A673 (cell line): ENCODE results near the gene ADGRE2. TPM values are rescaled to one million over a fixed set of nuclear protein-coding genes. Genes with fewer than 3 reads are reported as not detected.

ENCODE experiments used
- BruUV-seq: library from RNA; stranded (reverse); fragments of 400-500 nt; replicated peaks from 2 replicates; lab custom pipeline; 2021; lab: Mats Ljungman, UMichigan
- CTCF ChIA-PET: fragments of 300-600 bp; sonication (Branson Sonifier 250); formaldehyde crosslinking; loops from one replicate; lab custom pipeline; 2022; ENCODE audit warnings: antibody characterized with exemption; lab: Charles Lee
- POLR2A ChIA-PET: fragments of 300-600 bp; sonication (Branson Sonifier 250); formaldehyde crosslinking; loops from one replicate; lab custom pipeline; 2022; ENCODE audit warnings: antibody characterized with exemption; ENCODE audit not compliant: low non-redundant PET; lab: Charles Lee
- DNase-seq: peaks from one replicate; pipeline ENCODE4 v3.0.0-alpha.2; 2015; ENCODE audit warnings: low spot score
- H3K27ac ChIP-seq: fragments of 200-600 bp; sonication (generic); 2 replicates; pipeline ENCODE4 v1.5.1; 2016; ENCODE audit warnings: mixed run types, low read depth, mild to moderate bottlenecking, mixed read lengths, antibody characterized with exemption, low read length; ENCODE audit not compliant: poor library complexity, severe bottlenecking
- H3K27me3 ChIP-seq: fragments of 200-600 bp; sonication (generic); replicated peaks from 2 replicates; pipeline ENCODE4 v1.6.1; 2017; ENCODE audit warnings: mixed run types, low read depth, mild to moderate bottlenecking, mixed read lengths, antibody characterized with exemption, low read length; ENCODE audit not compliant: insufficient read depth, poor library complexity
- H3K36me3 ChIP-seq: fragments of 200-600 bp; sonication (generic); 2 replicates; pipeline ENCODE4 v1.6.1; 2016; ENCODE audit warnings: mixed run types, mild to moderate bottlenecking, mixed read lengths, antibody characterized with exemption, low read length; ENCODE audit not compliant: insufficient read depth, poor library complexity, severe bottlenecking
- H3K4me1 ChIP-seq: fragments of 200-600 bp; sonication (generic); 2 replicates; pipeline ENCODE4 v1.6.1; 2017; ENCODE audit warnings: mixed run types, mild to moderate bottlenecking, mixed read lengths, antibody characterized with exemption, low read length; ENCODE audit not compliant: insufficient read depth, poor library complexity, severe bottlenecking
- H3K4me3 ChIP-seq: fragments of 200-600 bp; sonication (generic); 2 replicates; pipeline ENCODE4 v1.5.1; 2016; ENCODE audit warnings: low read depth, mixed run types, mild to moderate bottlenecking, mixed read lengths, low read length; ENCODE audit not compliant: poor library complexity, severe bottlenecking
- H3K9me3 ChIP-seq: fragments of 200-600 bp; sonication (generic); 2 replicates; pipeline ENCODE4 v1.6.1; 2016; ENCODE audit warnings: mixed run types, low read depth, mild to moderate bottlenecking, mixed read lengths, antibody characterized with exemption, low read length; ENCODE audit not compliant: poor library complexity, severe bottlenecking
- CTCF ChIP-seq: fragments of 300-800, 200-600 bp; sonication (generic); conservative IDR thresholded peaks from 2 replicates; pipeline ENCODE4 v1.5.1; 2017; ENCODE audit warnings: low read depth, mild to moderate bottlenecking, antibody characterized with exemption, low read length, moderate library complexity, mixed read lengths
- EZH2 ChIP-seq: fragments of 200-600 bp; sonication (generic); IDR thresholded peaks from 2 replicates; pipeline ENCODE4 v1.6.1; 2017; ENCODE audit warnings: borderline replicate concordance, low read depth, mild to moderate bottlenecking, mixed read lengths, antibody characterized with exemption, low read length; ENCODE audit not compliant: poor library complexity, severe bottlenecking
- intact Hi-C: fragments of 100-400 bp; cut with micrococcal nuclease; formaldehyde crosslinking; loops from one replicate; pipeline ENCODE4 v1.10.0; 2022; ENCODE audit not compliant: unreplicated experiment
- total RNA-seq: library from RNA; stranded (reverse); gene quantifications from 2 replicates; pipeline ENCODE4 v1.2.3, GENCODE V29; 2021

The ADGRE2 gene
- total RNA-seq, 1 experiment from 2014 or later, result 0.19 TPM

GRCh38 chr19:14809272-14810057 lies 31.1 kb upstream of the ADGRE2 start:
- POLR2A ChIA-PET, result no interaction called here
- Histone ChIP-seq H3K27me3 (no peaks in the 10 kb centered on the region), H3K9me3 (no peaks in the 10 kb centered on the region), H3K4me1 (no peaks in the 10 kb centered on the region), H3K27ac (no peak overlapping the region), H3K36me3 (no peaks in the 10 kb centered on the region), H3K4me3 (no peak overlapping the region)
- TF ChIP-seq EZH2 (no peak), CTCF (no peak)
- no peak for DNase-seq
- CTCF ChIA-PET, result no interaction called here
- intact Hi-C loops, result no loop called here
- no TSS peak for BruUV-seq

- ChIA-PET POLR2A (no interaction called here), CTCF (no interaction called here)
- Histone ChIP-seq H3K4me1 (no peaks in the 10 kb centered on the region), H3K4me3 (no peak overlapping the region), H3K27ac (no peak overlapping the region), H3K9me3 (no peaks in the 10 kb centered on the region), H3K36me3 (no peaks in the 10 kb centered on the region), H3K27me3 (no peaks in the 10 kb centered on the region)
- no peak for DNase-seq
- no TSS peak for BruUV-seq
- intact Hi-C loops, result no loop called here
- TF ChIP-seq CTCF (no peak), EZH2 (no peak)
These were observed 26.4 kb upstream of the ADGRE2 start for GRCh38 chr19:14804765-14805164.

GRCh38 chr19:14798760-14799159 lies 20.4 kb upstream of the ADGRE2 start:
- H3K36me3 ChIP-seq, result no peaks in the 10 kb centered on the region
- POLR2A ChIA-PET, result no interaction called here
- TF ChIP-seq EZH2 (no peak), CTCF (no peak)
- no peaks in the 10 kb centered on the region for H3K9me3 ChIP-seq
- BruUV-seq, result no TSS peak
- peaks cover 3% of the 10 kb centered on the region for H3K4me1 ChIP-seq
- intact Hi-C loops, result no loop called here
- H3K27me3 ChIP-seq, result no peaks in the 10 kb centered on the region
- CTCF ChIA-PET, result no interaction called here
- no peak overlapping the region for H3K4me3 ChIP-seq
- no peak for DNase-seq
- H3K27ac ChIP-seq, result no peak overlapping the region
